HG03558 (cell line): Measurements from ENCODE around the gene HPD.
A peak's percentile ranks its signal among the peaks of the same experiment; 100 is the strongest.
"Not testable (repeated sequence)": the region's sequence is repeated elsewhere in the genome, so short reads cannot be mapped to it uniquely, and the experiment has no call there.

Experiments
- ATAC-seq: cut with Tn5 transposase; IDR thresholded peaks from one replicate; pipeline ENCODE4 v1.9.1; 2021; ENCODE audit warnings: moderate number of reproducible peaks; ENCODE audit not compliant: unreplicated experiment; ENCODE audit errors: extremely low read depth

HPD gene

GRCh38 chr12:121858662-121859572, at the start of gene HPD:
Gene HPD, minus strand, starts transcription at chr12:121858859. Its CDS starts 36 bp downstream, at chr12:121858823.
- ATAC-seq = no peak

- ATAC-seq = no peak
These were observed 47.1 kb upstream of the HPD start for GRCh38 chr12:121905746-121906145.

DNA sequence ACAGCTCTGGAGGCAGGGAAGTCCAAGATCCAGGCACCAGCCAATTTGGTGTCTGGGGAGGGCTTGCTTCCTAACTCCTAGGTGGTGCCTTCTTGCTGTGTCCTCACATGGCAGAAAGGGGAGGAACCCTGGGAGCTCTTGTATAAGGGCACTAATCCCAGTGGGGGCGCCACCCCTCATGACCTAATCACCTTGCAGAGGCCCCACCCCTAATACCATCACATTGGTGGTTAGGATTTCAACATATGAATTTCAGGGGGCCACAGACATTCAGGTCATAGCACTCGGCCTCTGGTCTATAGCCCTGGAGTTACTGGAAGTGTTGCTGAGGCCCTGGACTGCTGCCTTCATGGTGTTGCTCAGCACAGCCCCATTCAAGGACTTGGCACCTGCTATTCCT, 44.5 kb upstream of the HPD start:
- ATAC-seq = no peak

DNA sequence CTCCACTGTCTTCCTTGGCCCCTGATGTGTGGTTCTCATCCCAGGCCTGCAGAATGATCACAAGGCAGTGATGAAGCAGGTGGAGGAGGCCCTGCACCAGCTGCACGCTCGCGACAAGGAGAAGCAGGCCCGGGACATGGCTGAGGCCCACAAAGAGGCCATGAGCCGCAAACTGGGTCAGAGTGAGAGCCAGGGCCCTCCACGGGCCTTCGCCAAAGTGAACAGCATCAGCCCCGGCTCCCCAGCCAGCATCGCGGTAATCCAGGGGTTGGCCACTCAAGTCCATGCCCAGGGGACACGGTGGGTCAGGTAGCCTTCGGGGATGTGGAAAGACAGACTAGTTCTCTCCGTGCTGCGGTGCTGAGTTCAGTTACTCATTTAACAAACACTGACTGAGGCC, 40.9 kb upstream of the HPD start:
- no peak for ATAC-seq

GRCh38 chr12:121898287-121898686, 39.6 kb upstream of the HPD start:
- no peak for ATAC-seq

DNA sequence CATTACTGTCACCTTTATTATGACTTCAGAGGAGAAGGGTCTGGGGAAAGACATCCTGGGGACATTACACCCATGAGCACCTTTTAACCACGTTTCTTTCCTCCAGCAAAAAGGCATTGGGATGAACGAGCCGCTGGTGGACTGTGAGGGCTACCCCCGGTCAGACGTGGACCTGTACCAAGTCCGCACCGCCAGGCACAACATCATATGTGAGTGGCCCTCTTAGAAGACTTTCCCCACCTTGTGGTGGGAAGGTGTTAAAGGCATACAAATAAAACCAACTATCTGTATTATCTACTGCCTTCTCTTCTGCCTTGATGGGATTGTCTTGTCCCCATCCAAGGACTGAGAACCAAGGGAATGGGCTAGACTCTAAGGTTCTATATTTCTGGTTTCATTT, 36.0 kb upstream of the HPD start:
- ATAC-seq = no peak

GRCh38 chr12:121893961-121894460, 35.4 kb upstream of the HPD start:
- ATAC-seq = no peak

- ATAC-seq = no peak
These were observed 34.3 kb upstream of the HPD start for GRCh38 chr12:121892673-121893561.

DNA sequence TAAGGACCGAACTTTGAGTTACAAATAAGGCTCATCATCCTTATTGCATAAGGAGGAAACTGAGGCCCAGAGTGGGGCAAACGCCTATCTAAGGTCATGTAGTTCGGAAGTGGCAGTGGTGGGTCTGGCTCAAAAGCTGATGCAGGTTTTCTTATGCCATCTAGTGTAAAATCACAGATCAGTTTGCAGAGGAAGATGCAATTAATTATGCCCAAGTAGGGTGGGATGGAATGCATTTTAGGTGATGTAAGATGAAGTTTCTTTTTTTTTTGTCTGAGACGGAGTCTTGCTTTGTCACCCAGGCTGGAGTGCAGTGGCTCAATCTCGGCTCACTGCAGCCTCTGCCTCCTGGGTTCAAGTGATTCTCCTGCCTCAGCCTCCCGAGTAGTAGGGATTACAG, 31.0 kb upstream of the HPD start:
- ATAC-seq = not testable (repeated sequence)

GRCh38 chr12:121889274-121889624, 30.6 kb upstream of the HPD start:
- no peak for ATAC-seq

GRCh38 chr12:121888478-121889273, 30.0 kb upstream of the HPD start, which contains the start of gene PSMD9:
Gene PSMD9, plus strand, starts transcription at chr12:121888790. Its CDS starts 67 bp downstream, at chr12:121888857.
- peak; percentile 63 for ATAC-seq

DNA sequence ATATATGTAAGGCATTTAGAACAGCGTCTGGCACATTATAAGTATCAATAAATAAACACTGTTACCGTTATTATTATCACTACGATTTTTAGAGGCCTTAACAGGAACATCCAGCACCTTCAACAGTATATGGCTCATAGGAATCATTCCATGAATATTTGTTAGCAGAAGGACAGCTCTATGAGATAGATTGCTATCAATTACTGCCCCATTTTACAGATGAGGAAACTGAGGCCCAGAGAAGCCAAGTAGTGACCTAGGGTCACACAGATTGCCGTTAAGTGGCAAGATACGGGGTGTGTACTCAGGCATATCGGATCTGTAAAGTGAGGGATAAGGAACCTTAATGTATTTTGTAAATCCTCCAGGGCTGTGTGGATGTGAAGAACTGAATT, 29.4 kb upstream of the HPD start:
- no peak for ATAC-seq

DNA sequence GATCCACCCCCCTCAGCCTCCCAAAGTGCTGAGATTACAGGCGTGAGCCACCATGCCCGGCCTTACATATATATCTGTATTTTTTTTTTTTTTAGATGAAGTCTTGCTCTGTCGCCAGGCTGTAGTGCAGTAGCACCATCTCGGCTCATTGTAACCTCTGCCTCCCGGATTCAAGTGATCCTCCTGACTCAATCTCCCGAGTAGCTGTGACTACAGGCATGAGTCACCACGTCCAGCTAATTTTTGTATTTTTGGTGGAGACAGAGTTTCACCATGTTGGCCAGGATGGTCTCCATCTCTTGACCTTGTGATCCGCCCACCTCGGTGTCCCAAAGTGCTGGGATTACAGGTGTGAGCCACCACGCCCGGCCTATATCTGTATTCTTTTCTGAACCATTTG, 26.5 kb upstream of the HPD start:
- not testable (repeated sequence) for ATAC-seq

DNA sequence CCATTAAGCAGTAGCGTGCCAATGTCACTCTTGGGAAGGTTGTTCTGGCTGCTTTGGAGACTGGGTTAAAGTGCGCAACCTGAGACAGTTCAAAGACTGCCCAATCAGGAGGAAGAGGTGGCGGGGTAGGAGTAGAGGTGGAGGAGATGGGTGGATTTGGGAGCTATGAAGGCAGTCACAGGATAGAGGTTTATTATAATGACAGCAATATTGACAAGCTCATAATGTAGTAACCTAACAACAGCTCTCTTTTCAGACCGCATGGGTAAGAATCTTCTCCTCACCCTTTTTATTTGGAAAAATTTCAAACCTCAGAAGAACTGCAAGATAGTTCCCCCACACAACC, 24.6 kb upstream of the HPD start:
- no peak for ATAC-seq

GRCh38 chr12:121876080-121876447, 17.4 kb upstream of the HPD start:
- ATAC-seq = not testable (repeated sequence)

- no peak for ATAC-seq
These were observed 16.9 kb upstream of the HPD start for GRCh38 chr12:121875582-121875981.

- ATAC-seq = no peak
These were observed 15.4 kb upstream of the HPD start for GRCh38 chr12:121874071-121874470.

GRCh38 chr12:121873216-121873569, 14.5 kb upstream of the HPD start:
- ATAC-seq = no peak

DNA sequence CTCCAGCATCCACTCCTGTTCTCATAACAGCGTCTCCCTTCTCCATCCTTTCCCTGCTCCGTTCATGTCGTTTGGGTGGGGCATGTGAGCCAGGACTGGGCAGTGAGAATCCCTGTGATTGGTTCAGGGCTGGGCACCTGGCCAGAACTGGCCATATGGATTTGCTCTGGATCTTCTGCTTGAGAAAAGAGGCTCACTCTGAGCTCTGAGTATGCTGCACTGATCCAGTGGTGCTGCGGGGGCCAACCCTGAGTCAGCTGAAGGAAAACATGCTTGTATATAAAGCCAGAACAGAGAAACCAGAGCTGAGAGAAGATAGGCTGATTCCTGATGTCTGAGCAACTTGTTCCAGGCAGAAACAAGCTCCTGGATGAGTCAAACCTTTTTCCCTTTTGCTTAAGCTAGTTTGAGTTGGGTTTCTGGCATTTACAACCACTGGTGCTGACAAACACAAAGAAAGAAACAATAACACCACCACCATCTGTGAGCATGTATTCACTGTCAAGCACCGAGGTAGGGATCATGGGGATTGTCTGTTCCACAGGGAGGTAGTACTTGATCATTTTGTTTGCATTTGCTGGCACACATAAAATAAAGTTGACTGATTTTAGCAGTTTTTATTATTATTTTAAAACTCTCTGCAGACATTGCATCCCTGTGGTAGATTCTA, 14.0 kb upstream of the HPD start:
- no peak for ATAC-seq

GRCh38 chr12:121871467-121871866, 12.8 kb upstream of the HPD start:
- ATAC-seq = no peak
